ENCODE measurements around the gene PIKFYVE.
"Not testable (repeated sequence)": the region's sequence is repeated elsewhere in the genome, so short reads cannot be mapped to it uniquely, and the experiment has no call there.

DNA sequence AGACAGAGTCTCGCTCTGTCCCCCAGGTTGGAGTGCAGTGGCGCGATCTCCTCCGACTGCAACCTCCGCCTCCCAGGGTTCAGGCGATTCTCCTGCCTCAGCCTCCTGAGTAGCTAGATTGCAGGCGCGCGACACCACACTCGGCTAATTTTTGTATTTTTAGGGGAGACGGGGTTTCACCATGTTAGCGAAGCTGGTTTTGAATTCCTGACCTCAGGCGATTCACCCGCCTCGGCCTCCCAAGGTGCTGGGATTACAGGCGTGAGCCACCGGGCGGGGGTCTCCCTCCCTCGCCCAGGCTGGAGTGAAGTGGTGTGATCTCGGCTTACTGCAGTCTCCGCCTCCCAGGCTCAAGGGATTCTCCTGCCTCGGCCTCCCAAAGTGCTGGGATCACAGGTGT, 1.5 kb downstream of the PIKFYVE start:
- TF ChIP-seq NRF1 (IDR thresholded peaks at IDR 0.05; ENCODE audit: low read depth, low read length); CHD1 (IDR thresholded peaks at IDR 0.05; ENCODE audit: low read depth, low read length); EGR1 (IDR thresholded peaks at IDR 0.05; ENCODE audit: borderline replicate concordance, low read depth, low read length); MAFK (IDR thresholded peaks at IDR 0.05; ENCODE audit: low read depth, low read length); EZH2 (IDR thresholded peaks at IDR 0.05; ENCODE audit: low read depth, low read length, severe bottlenecking); SP1 (IDR thresholded peaks at IDR 0.05; ENCODE audit: low read depth, low read length); JUN (IDR thresholded peaks at IDR 0.05; ENCODE audit: low read depth, low read length): not testable (repeated sequence)
- TF ChIP-seq, protein P1, sequence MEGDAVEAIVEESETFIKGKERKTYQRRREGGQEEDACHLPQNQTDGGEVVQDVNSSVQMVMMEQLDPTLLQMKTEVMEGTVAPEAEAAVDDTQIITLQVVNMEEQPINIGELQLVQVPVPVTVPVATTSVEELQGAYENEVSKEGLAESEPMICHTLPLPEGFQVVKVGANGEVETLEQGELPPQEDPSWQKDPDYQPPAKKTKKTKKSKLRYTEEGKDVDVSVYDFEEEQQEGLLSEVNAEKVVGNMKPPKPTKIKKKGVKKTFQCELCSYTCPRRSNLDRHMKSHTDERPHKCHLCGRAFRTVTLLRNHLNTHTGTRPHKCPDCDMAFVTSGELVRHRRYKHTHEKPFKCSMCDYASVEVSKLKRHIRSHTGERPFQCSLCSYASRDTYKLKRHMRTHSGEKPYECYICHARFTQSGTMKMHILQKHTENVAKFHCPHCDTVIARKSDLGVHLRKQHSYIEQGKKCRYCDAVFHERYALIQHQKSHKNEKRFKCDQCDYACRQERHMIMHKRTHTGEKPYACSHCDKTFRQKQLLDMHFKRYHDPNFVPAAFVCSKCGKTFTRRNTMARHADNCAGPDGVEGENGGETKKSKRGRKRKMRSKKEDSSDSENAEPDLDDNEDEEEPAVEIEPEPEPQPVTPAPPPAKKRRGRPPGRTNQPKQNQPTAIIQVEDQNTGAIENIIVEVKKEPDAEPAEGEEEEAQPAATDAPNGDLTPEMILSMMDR (IDR thresholded peaks at IDR 0.05; ENCODE audit: control extremely low read depth in 1 of 3, insufficient read depth in 1 of 3, low read depth in 1 of 3, low read length in 3 of 3) = not testable (repeated sequence)
- TF ChIP-seq, protein P2, sequence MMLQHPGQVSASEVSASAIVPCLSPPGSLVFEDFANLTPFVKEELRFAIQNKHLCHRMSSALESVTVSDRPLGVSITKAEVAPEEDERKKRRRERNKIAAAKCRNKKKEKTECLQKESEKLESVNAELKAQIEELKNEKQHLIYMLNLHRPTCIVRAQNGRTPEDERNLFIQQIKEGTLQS (IDR thresholded peaks at IDR 0.05; ENCODE audit: insufficient read depth, low read depth, low read length) = not testable (repeated sequence)
